Measurements from ENCODE around the gene C2CD4A.
"Not testable (repeated sequence)": the region's sequence is repeated elsewhere in the genome, so short reads cannot be mapped to it uniquely, and the experiment has no call there.

C2CD4A gene

GRCh38 chr15:62066663-62067447 is at the start of gene C2CD4A:
TSS of gene C2CD4A (plus strand) at chr15:62066977. CDS start at chr15:62067614, 637 bp downstream.
- DNase-seq: no peak

- no peak for DNase-seq
These were observed 46.1 kb upstream of the C2CD4A start for GRCh38 chr15:62020576-62021160.

- DNase-seq: no peak
These were observed 44.7 kb upstream of the C2CD4A start for GRCh38 chr15:62021991-62022600.

- no peak for DNase-seq
These were observed 40.1 kb upstream of the C2CD4A start for GRCh38 chr15:62026487-62027262.

GRCh38 chr15:62027263-62027565 is 39.6 kb upstream of the C2CD4A start:
- DNase-seq: no peak

GRCh38 chr15:62027916-62028315 is 38.9 kb upstream of the C2CD4A start:
- DNase-seq: no peak

GRCh38 chr15:62035256-62035924 is 31.4 kb upstream of the C2CD4A start:
- no peak for DNase-seq

- DNase-seq: no peak
These were observed 20.6 kb upstream of the C2CD4A start for GRCh38 chr15:62046078-62046743.

- no peak for DNase-seq
These were observed 19.4 kb upstream of the C2CD4A start for GRCh38 chr15:62047282-62047827.

GRCh38 chr15:62048254-62048653 is 18.5 kb upstream of the C2CD4A start:
- DNase-seq: not testable (repeated sequence)

- no peak for DNase-seq
These were observed 16.7 kb upstream of the C2CD4A start for GRCh38 chr15:62050115-62050514.

GRCh38 chr15:62051166-62051565 is 15.6 kb upstream of the C2CD4A start:
- DNase-seq: no peak

- DNase-seq: no peak
These were observed 14.1 kb upstream of the C2CD4A start for GRCh38 chr15:62052713-62053112.

- no peak for DNase-seq
These were observed 13.2 kb upstream of the C2CD4A start for GRCh38 chr15:62053439-62054085.

- no peak for DNase-seq
These were observed 11.8 kb upstream of the C2CD4A start for GRCh38 chr15:62054979-62055378.

- DNase-seq: no peak
These were observed 9.3 kb upstream of the C2CD4A start for GRCh38 chr15:62057341-62057980.

- no peak for DNase-seq
These were observed 8.3 kb upstream of the C2CD4A start for GRCh38 chr15:62058327-62059028.

- no peak for DNase-seq
These were observed 7.5 kb upstream of the C2CD4A start for GRCh38 chr15:62059108-62059815.

GRCh38 chr15:62059816-62060112 is 7.0 kb upstream of the C2CD4A start:
- DNase-seq: no peak

Measured in NCI-H187 treated with DMSO at 0.1 percent for 48 hours (cell line).